CD4-positive, alpha-beta T cell (primary cell): ENCODE results near the gene CKS2. TPM values are rescaled to one million over a fixed set of nuclear protein-coding genes. Genes with fewer than 3 reads are reported as not detected.

Source experiments
- ATAC-seq: fragments of 200-7000 bp; cut with Tn5 transposase; one replicate; pipeline ENCODE4 v1.10.0; 2022; ENCODE audit warnings: mild to moderate bottlenecking; ENCODE audit not compliant: poor library complexity
- CTCF ChIA-PET: fragments of 350-600 bp; sonication (Branson Sonifier 250); formaldehyde crosslinking; loops from one replicate; lab custom pipeline; 2021; ENCODE audit warnings: antibody characterized with exemption, inconsistent platforms; lab: Charles Lee
- POLR2A ChIA-PET: fragments of 350-600 bp; sonication (Branson Sonifier 250); formaldehyde crosslinking; loops from one replicate; lab custom pipeline; 2021; ENCODE audit warnings: antibody characterized with exemption, inconsistent platforms; lab: Charles Lee
- DNase-seq, 14 experiments: peaks; one replicate each; pipeline ENCODE4 v3.0.0-alpha.2; 2013 to 2020; ENCODE audit warnings: mixed read lengths in 2 of 14
- H3K27ac ChIP-seq, 2 donors: one replicate each; pipeline versions ENCODE4 v1.5.1 to v1.7.0; 2013; ENCODE audit warnings: low read length in 2 of 2, low read depth in 1 of 2, mild to moderate bottlenecking in 1 of 2
- H3K27me3 ChIP-seq, 2 experiments: 1 replicate in 1 of 2; 2 replicates in 1 of 2; pipeline versions ENCODE4 v1.6.1 to v1.7.0; 2013; ENCODE audit warnings: low read length in 2 of 2, control low read depth in 1 of 2, mild to moderate bottlenecking in 1 of 2, moderate library complexity in 1 of 2; ENCODE audit not compliant: insufficient read depth in 2 of 2, control insufficient read depth in 1 of 2
- H3K36me3 ChIP-seq: one replicate; pipeline ENCODE4 v1.6.1; 2013; ENCODE audit warnings: low read length, control low read depth; ENCODE audit not compliant: insufficient read depth
- H3K4me1 ChIP-seq: one replicate; pipeline ENCODE4 v1.6.1; 2013; ENCODE audit warnings: low read length, control low read depth; ENCODE audit not compliant: insufficient read depth
- H3K4me3 ChIP-seq: one replicate; pipeline ENCODE4 v1.5.1; 2013; ENCODE audit warnings: mild to moderate bottlenecking, low read length, moderate library complexity
- H3K9me3 ChIP-seq, 2 experiments: 1 replicate in 1 of 2; 2 replicates in 1 of 2; pipeline versions ENCODE4 v1.6.1 to v1.7.0; 2013; ENCODE audit warnings: low read length in 2 of 2, mild to moderate bottlenecking in 2 of 2, control low read depth in 1 of 2, moderate library complexity in 1 of 2; ENCODE audit not compliant: control insufficient read depth in 1 of 2, insufficient read depth in 1 of 2
- H3K27ac Mint-ChIP-seq: one replicate; pipeline ENCODE4 v1.8.0; 2020; ENCODE audit warnings: mixed read lengths
- H3K27me3 Mint-ChIP-seq: one replicate; pipeline ENCODE4 v1.8.0; 2021; ENCODE audit warnings: mixed read lengths
- H3K36me3 Mint-ChIP-seq: one replicate; pipeline ENCODE4 v1.8.0; 2021; ENCODE audit warnings: low read depth, mixed read lengths
- H3K4me1 Mint-ChIP-seq: one replicate; pipeline ENCODE4 v1.8.0; 2021; ENCODE audit warnings: low read depth, mixed read lengths
- H3K4me3 Mint-ChIP-seq: one replicate; pipeline ENCODE4 v1.8.0; 2020; ENCODE audit warnings: mild to moderate bottlenecking, mixed read lengths
- H3K9me3 Mint-ChIP-seq: one replicate; pipeline ENCODE4 v1.8.0; 2020; ENCODE audit warnings: mixed read lengths
- intact Hi-C, 2 experiments: fragments of 100-400 bp; cut with DNase I in 1 of 2; cut with micrococcal nuclease in 1 of 2; formaldehyde crosslinking; loops; one replicate each; pipeline versions ENCODE4 v1.15.1 to v1.9.0; 2023 to 2025; cut with DNase I, micrococcal nuclease
- total RNA-seq, 174 experiments: library from RNA in 2 of 174; stranded (reverse) in 2 of 174; gene quantifications; one replicate each; pipeline ENCODE4 v1.2.3 and lab custom pipeline; 2021 to 2026
- TF ChIP-seq, protein P1 (sequence below): fragments of 200-600 bp; IDR thresholded peaks from one replicate; pipeline ENCODE4 v1.8.0; 2022; ENCODE audit warnings: antibody characterized with exemption, mild to moderate bottlenecking

The CKS2 gene
- total RNA-seq, 2 experiments from 2014 or later: 5.6 to 6.9 TPM

GRCh38 chr9:89309608-89310474 lies 1.2 kb upstream of the CKS2 start:
- TF ChIP-seq, protein P1, sequence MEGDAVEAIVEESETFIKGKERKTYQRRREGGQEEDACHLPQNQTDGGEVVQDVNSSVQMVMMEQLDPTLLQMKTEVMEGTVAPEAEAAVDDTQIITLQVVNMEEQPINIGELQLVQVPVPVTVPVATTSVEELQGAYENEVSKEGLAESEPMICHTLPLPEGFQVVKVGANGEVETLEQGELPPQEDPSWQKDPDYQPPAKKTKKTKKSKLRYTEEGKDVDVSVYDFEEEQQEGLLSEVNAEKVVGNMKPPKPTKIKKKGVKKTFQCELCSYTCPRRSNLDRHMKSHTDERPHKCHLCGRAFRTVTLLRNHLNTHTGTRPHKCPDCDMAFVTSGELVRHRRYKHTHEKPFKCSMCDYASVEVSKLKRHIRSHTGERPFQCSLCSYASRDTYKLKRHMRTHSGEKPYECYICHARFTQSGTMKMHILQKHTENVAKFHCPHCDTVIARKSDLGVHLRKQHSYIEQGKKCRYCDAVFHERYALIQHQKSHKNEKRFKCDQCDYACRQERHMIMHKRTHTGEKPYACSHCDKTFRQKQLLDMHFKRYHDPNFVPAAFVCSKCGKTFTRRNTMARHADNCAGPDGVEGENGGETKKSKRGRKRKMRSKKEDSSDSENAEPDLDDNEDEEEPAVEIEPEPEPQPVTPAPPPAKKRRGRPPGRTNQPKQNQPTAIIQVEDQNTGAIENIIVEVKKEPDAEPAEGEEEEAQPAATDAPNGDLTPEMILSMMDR: no peak
- no peaks in the 10 kb centered on the region for H3K36me3 ChIP-seq
- ChIA-PET POLR2A (interaction anchor here (0.8 to 1.5 kb wide), 7 partner anchors 9 to 239 kb away, joined by 3 to 12 read pairs (median 3); partner anchors contain the start of gene SECISBP2), CTCF (interaction anchor here (0.9 to 1.3 kb wide), 2 partner anchors 9 to 179 kb away, joined by 3 to 7 read pairs; partner anchors contain the start of gene SECISBP2)
- H3K36me3 Mint-ChIP-seq: peaks cover 7% of the 10 kb centered on the region
- intact Hi-C loops: loop anchor here (1.0 to 10.0 kb wide), 3 partner anchors 8 to 795 kb away; partner anchors contain the start of gene SECISBP2 (in 2 of the 2)
- no peaks in the 10 kb centered on the region for H3K27me3 Mint-ChIP-seq
- peak overlapping the region; percentile 81 for H3K4me3 Mint-ChIP-seq
- H3K9me3 ChIP-seq: no peaks in the 10 kb centered on the region
- H3K27ac Mint-ChIP-seq: peak overlapping the region; percentile 98
- DNase-seq: peak in 3 of 14 experiments; percentile 4 to 39 (median 27)
- no peaks in the 10 kb centered on the region for H3K27me3 ChIP-seq
- no peaks in the 10 kb centered on the region for H3K9me3 Mint-ChIP-seq
- H3K4me1 ChIP-seq: peaks cover 23% of the 10 kb centered on the region
- peak overlapping the region; percentile 74 for H3K4me3 ChIP-seq
- peaks cover 39% of the 10 kb centered on the region for H3K4me1 Mint-ChIP-seq
- ATAC-seq: no peak
- peak overlapping the region; percentile 99 to 100 for H3K27ac ChIP-seq

DNA sequence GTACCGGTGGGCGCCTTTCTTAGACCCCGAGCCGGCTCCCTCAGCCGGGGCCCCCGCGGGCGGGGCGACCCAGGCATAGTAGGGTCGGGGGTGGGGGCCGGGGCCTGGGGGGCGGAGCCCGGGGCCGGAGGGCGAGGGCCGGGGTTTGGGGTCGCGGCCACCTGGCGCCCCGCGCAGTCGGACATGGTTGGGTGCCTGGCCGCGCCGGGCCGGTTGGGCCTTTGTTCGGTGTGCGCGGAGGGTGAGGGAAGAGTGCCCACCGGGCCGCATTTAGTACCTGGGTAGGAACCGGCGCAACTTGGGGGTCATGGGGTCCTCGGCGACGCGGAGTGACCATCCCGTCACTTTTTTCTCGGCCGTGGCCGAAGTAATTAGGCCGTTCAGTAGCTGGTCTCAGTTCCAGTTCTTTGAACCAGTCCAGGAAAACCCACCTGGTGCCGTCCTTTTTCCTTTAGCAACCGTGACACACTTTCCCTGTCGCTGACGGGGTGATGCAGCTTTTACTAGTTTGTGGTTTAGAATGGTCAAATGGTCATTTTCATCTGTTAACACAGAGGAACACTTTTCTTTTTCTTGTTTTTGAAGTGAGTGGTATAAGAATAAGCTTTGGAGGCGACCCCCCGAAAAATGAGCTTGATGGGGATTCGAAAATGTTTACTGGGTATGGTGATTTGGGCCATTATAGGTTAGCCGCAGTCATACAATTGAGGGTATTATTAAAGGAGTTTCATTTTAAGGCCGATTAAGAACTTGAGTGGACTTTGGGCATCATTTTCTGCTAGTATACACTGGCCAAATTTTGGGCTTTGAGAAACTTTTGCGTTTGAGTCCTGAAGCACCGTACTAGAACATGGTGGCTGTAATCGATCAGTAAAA lies 589 bp downstream of the CKS2 start:
- H3K4me3 Mint-ChIP-seq: peak overlapping the region; percentile 93
- ATAC-seq (no peak), DNase-seq (no peak)
- ChIA-PET CTCF (no interaction called here), POLR2A (interaction anchor here (1.0 kb wide), 1 partner anchor 55 kb away, joined by 5 read pairs; no protein-coding TSS in a partner anchor)
- no peaks in the 10 kb centered on the region for H3K9me3 ChIP-seq
- TF ChIP-seq, protein P1: no peak
- peaks cover 23% of the 10 kb centered on the region for H3K4me1 ChIP-seq
- peak overlapping the region; percentile 99 to 100 for H3K27ac ChIP-seq
- H3K4me1 Mint-ChIP-seq: peaks cover 40% of the 10 kb centered on the region
- no peaks in the 10 kb centered on the region for H3K27me3 ChIP-seq
- peak overlapping the region; percentile 74 for H3K4me3 ChIP-seq
- no peaks in the 10 kb centered on the region for H3K9me3 Mint-ChIP-seq
- H3K27me3 Mint-ChIP-seq: no peaks in the 10 kb centered on the region
- H3K36me3 ChIP-seq: no peaks in the 10 kb centered on the region
- intact Hi-C loops: loop anchor here in 1 of 2 experiments (10.0 kb wide), 2 partner anchors 213 to 793 kb away; no protein-coding TSS in a partner anchor
- H3K36me3 Mint-ChIP-seq: peaks cover 7% of the 10 kb centered on the region
- peak overlapping the region; percentile 98 for H3K27ac Mint-ChIP-seq

- peak overlapping the region; percentile 85 for H3K4me3 Mint-ChIP-seq
- TF ChIP-seq, protein P1: no peak
- no peaks in the 10 kb centered on the region for H3K36me3 ChIP-seq
- peak overlapping the region; percentile 74 for H3K4me3 ChIP-seq
- no peaks in the 10 kb centered on the region for H3K27me3 Mint-ChIP-seq
- H3K9me3 ChIP-seq: no peaks in the 10 kb centered on the region
- H3K9me3 Mint-ChIP-seq: no peaks in the 10 kb centered on the region
- peak overlapping the region; percentile 98 for H3K27ac Mint-ChIP-seq
- peaks cover 45% of the 10 kb centered on the region for H3K4me1 Mint-ChIP-seq
- intact Hi-C loops: loop anchor here in 1 of 2 experiments (10.0 kb wide), 2 partner anchors 213 to 793 kb away; no protein-coding TSS in a partner anchor
- no peak for ATAC-seq
- peak in 3 of 14 experiments; percentile 21 to 32 (median 28) for DNase-seq
- H3K27me3 ChIP-seq: no peaks in the 10 kb centered on the region
- H3K4me1 ChIP-seq: peaks cover 23% of the 10 kb centered on the region
- peaks cover 9% of the 10 kb centered on the region for H3K36me3 Mint-ChIP-seq
- ChIA-PET CTCF (no interaction called here), POLR2A (no interaction called here)
- no peak overlapping the region for H3K27ac ChIP-seq
These were observed 1.2 kb downstream of the CKS2 start for GRCh38 chr9:89312222-89312571.
